ENCODE data around the gene IGF1R.

Gene IGF1R

DNA sequence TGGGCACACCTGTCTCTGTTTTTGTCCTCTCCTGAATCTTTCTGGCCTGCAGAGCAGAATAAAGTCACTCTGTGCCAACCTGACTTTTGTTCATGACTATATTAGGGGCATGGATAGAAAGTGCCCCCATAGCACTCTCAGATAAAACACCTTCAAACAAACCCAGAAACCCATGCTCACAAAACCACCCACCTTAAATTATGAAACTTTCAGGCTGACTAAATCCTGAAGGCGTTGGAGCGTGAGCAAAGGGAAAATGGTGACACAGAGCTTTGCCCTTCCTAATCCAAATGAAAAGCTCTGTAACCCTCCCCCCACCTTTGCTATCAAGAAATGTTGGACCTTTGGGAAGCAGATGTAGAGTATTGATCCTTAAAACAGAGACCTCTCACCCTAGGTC lies 138.9 kb downstream of the IGF1R start:
- Histone ChIP-seq H3K27me3 (ENCODE audit: insufficient read depth, low read length, poor library complexity) (no peaks in the 10 kb centered on the region), H3K36me3 (ENCODE audit: insufficient read depth, low read length) (no peaks in the 10 kb centered on the region), H3K27ac (ENCODE audit: low read length) (no peak overlapping the region), H3K9me3 (ENCODE audit: insufficient read depth, low read length, severe bottlenecking) (no peaks in the 10 kb centered on the region), H3K9ac (ENCODE audit: low read depth, low read length) (no peak overlapping the region), H3K4me2 (ENCODE audit: insufficient read depth, low read length) (no peak overlapping the region), H3K4me3 (ENCODE audit: low read depth in 1 of 2, low read length in 2 of 2) (no peak overlapping the region), H3K4me1 (ENCODE audit: insufficient read depth, low read length) (no peaks in the 10 kb centered on the region), H2AFZ (ENCODE audit: low read depth, low read length) (no peak overlapping the region), H4K20me1 (ENCODE audit: insufficient read depth, low read length) (peaks cover 40% of the 10 kb centered on the region; the same call in 1 of the 2 replicates), H3K79me2 (ENCODE audit: insufficient read depth, low read length) (peaks cover 38% of the 10 kb centered on the region)
- TF ChIP-seq, protein P1, sequence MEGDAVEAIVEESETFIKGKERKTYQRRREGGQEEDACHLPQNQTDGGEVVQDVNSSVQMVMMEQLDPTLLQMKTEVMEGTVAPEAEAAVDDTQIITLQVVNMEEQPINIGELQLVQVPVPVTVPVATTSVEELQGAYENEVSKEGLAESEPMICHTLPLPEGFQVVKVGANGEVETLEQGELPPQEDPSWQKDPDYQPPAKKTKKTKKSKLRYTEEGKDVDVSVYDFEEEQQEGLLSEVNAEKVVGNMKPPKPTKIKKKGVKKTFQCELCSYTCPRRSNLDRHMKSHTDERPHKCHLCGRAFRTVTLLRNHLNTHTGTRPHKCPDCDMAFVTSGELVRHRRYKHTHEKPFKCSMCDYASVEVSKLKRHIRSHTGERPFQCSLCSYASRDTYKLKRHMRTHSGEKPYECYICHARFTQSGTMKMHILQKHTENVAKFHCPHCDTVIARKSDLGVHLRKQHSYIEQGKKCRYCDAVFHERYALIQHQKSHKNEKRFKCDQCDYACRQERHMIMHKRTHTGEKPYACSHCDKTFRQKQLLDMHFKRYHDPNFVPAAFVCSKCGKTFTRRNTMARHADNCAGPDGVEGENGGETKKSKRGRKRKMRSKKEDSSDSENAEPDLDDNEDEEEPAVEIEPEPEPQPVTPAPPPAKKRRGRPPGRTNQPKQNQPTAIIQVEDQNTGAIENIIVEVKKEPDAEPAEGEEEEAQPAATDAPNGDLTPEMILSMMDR (IDR thresholded peaks at IDR 0.05; ENCODE audit: borderline replicate concordance, extremely low read depth, low read length, poor library complexity, severe bottlenecking): no peak
- ATAC-seq (ENCODE audit: insufficient read depth, low read depth) (no peak), DNase-seq (no peak)

- Histone ChIP-seq H3K4me3 (ENCODE audit: low read depth in 1 of 2, low read length in 2 of 2) (no peak overlapping the region), H3K9ac (ENCODE audit: low read depth, low read length) (no peak overlapping the region), H3K79me2 (ENCODE audit: insufficient read depth, low read length) (peaks cover 45% of the 10 kb centered on the region), H3K4me2 (ENCODE audit: insufficient read depth, low read length) (no peak overlapping the region), H2AFZ (ENCODE audit: low read depth, low read length) (no peak overlapping the region), H3K27ac (ENCODE audit: low read length) (no peak overlapping the region), H4K20me1 (ENCODE audit: insufficient read depth, low read length) (peaks cover 40% of the 10 kb centered on the region; the same call in 1 of the 2 replicates), H3K9me3 (ENCODE audit: insufficient read depth, low read length, severe bottlenecking) (no peaks in the 10 kb centered on the region), H3K4me1 (ENCODE audit: insufficient read depth, low read length) (no peaks in the 10 kb centered on the region), H3K27me3 (ENCODE audit: insufficient read depth, low read length, poor library complexity) (no peaks in the 10 kb centered on the region), H3K36me3 (ENCODE audit: insufficient read depth, low read length) (no peaks in the 10 kb centered on the region)
- TF ChIP-seq, protein P1 (IDR thresholded peaks at IDR 0.05; ENCODE audit: borderline replicate concordance, extremely low read depth, low read length, poor library complexity, severe bottlenecking): no peak
- no peak for TF ChIP-seq EZH2 (IDR thresholded peaks at IDR 0.05; ENCODE audit: borderline replicate concordance, low read depth, low read length, severe bottlenecking)
- ATAC-seq (ENCODE audit: insufficient read depth, low read depth) (no peak), DNase-seq (no peak)
These were observed 139.8 kb downstream of the IGF1R start for GRCh38 chr15:98787936-98788757.

DNA sequence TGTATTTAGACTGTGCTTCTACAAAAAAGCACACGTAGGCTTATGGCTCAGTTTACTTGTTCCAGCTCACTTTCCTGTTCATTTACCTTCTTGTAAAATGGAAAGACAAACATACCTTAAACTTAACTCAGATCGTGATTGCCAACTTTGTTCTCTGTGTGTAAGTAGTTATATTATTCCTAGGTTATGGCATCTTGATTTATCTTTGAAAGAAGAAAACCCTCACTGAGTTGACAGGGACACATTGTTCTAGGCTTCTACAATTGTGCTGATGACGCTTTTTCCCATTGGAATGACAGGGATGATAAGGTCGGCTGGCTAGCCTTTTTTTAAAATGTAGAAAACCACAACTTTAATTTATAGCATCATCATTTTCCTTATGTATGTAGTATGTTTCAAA lies 140.7 kb downstream of the IGF1R start:
- Histone ChIP-seq H3K4me1 (ENCODE audit: insufficient read depth, low read length) (no peaks in the 10 kb centered on the region), H3K4me3 (ENCODE audit: low read depth in 1 of 2, low read length in 2 of 2) (no peak overlapping the region), H3K27me3 (ENCODE audit: insufficient read depth, low read length, poor library complexity) (no peaks in the 10 kb centered on the region), H3K9ac (ENCODE audit: low read depth, low read length) (no peak overlapping the region), H3K4me2 (ENCODE audit: insufficient read depth, low read length) (no peak overlapping the region), H4K20me1 (ENCODE audit: insufficient read depth, low read length) (peaks cover 41% of the 10 kb centered on the region; the same call in 1 of the 2 replicates), H3K9me3 (ENCODE audit: insufficient read depth, low read length, severe bottlenecking) (no peaks in the 10 kb centered on the region), H2AFZ (ENCODE audit: low read depth, low read length) (no peak overlapping the region), H3K36me3 (ENCODE audit: insufficient read depth, low read length) (no peaks in the 10 kb centered on the region), H3K79me2 (ENCODE audit: insufficient read depth, low read length) (peaks cover 51% of the 10 kb centered on the region), H3K27ac (ENCODE audit: low read length) (no peak overlapping the region)
- ATAC-seq (ENCODE audit: insufficient read depth, low read depth): no peak
- TF ChIP-seq EZH2 (IDR thresholded peaks at IDR 0.05; ENCODE audit: borderline replicate concordance, low read depth, low read length, severe bottlenecking): no peak
- TF ChIP-seq, protein P1 (IDR thresholded peaks at IDR 0.05; ENCODE audit: borderline replicate concordance, extremely low read depth, low read length, poor library complexity, severe bottlenecking): no peak
- no peak for DNase-seq

Data from DND-41 (cell line).